GM12878 (cell line): Measurements from ENCODE around the gene PPP1R14D. TPM values are rescaled to one million over a fixed set of nuclear protein-coding genes. Genes with fewer than 3 reads are reported as not detected.

Source experiments
- ATAC-seq: fragments of 200-7000 bp; cut with Tn5 transposase; 3 replicates; pipeline ENCODE4 v1.9.1; 2020; ENCODE audit warnings: mild to moderate bottlenecking, moderate library complexity
- BruUV-seq: library from RNA; stranded (reverse); fragments of 400-500 nt; replicated peaks from 2 replicates; lab custom pipeline; 2021; lab: Mats Ljungman, UMichigan
- CTCF ChIA-PET: fragments of 300-600 bp; sonication (Branson Sonifier 250); formaldehyde crosslinking; extraction: SDS; loops from one replicate; lab custom pipeline; 2021; ENCODE audit warnings: inconsistent platforms; lab: Yijun Ruan, JAX
- POLR2A ChIA-PET: fragments of 350-600 bp; formaldehyde crosslinking; extraction: SDS; loops from one replicate; lab custom pipeline; 2021; ENCODE audit warnings: inconsistent platforms; lab: Charles Lee
- RAD21 ChIA-PET: fragments of 300-600 bp; sonication (Branson Sonifier 250); formaldehyde crosslinking; loops from one replicate; lab custom pipeline; 2023; ENCODE audit warnings: antibody characterized with exemption; ENCODE audit not compliant: unreplicated experiment; lab: Charles Lee
- SMC1A ChIA-PET: fragments of 300-600 bp; sonication (Branson Sonifier 250); formaldehyde crosslinking; loops from one replicate; lab custom pipeline; 2023; ENCODE audit not compliant: unreplicated experiment, uncharacterized antibody; lab: Charles Lee
- DNase-seq: peaks from one replicate; pipeline ENCODE4 v3.0.0-alpha.2; 2011; ENCODE audit warnings: low read depth, low spot score
- FAIRE-seq: peaks from 3 replicates; lab custom pipeline; 2011; peaks lifted over from hg19 to GRCh38; lab: Jason Lieb, UNC
- H2AFZ ChIP-seq: 2 replicates; pipeline ENCODE4 v1.6.0; 2011; ENCODE audit warnings: low read depth, low read length, control low read depth; ENCODE audit not compliant: control insufficient read depth
- H3K27ac ChIP-seq: 2 replicates; pipeline ENCODE4 v1.5.1; 2011; ENCODE audit warnings: control low read depth; ENCODE audit not compliant: control insufficient read depth, insufficient read depth
- H3K27me3 ChIP-seq, 2 experiments: replicated peaks in 1 of 2; 2 replicates each; pipeline versions ENCODE4 v1.6.0 to v1.6.1; 2011; ENCODE audit warnings: low read length in 1 of 2; ENCODE audit not compliant: control insufficient read depth in 2 of 2, insufficient read depth in 2 of 2
- H3K36me3 ChIP-seq, 2 experiments: 2 replicates each; pipeline ENCODE4 v1.5.1; 2011; ENCODE audit warnings: low read length in 1 of 2; ENCODE audit not compliant: control insufficient read depth in 2 of 2, insufficient read depth in 2 of 2
- H3K4me1 ChIP-seq: 2 replicates; pipeline ENCODE4 v1.6.1; 2011; ENCODE audit warnings: mild to moderate bottlenecking, low read length, moderate library complexity, mixed read lengths; ENCODE audit not compliant: control insufficient read depth, insufficient read depth
- H3K4me2 ChIP-seq: 2 replicates; pipeline ENCODE4 v1.6.0; 2011; ENCODE audit warnings: control low read depth; ENCODE audit not compliant: control insufficient read depth, insufficient read depth
- H3K4me3 ChIP-seq: fragments of 200-600 bp; sonication (generic); 2 replicates; pipeline ENCODE4 v1.5.1; 2016
- H3K79me2 ChIP-seq: 2 replicates; pipeline ENCODE4 v1.6.0; 2011; ENCODE audit warnings: low read length; ENCODE audit not compliant: control insufficient read depth, insufficient read depth
- H3K9ac ChIP-seq: 2 replicates; pipeline ENCODE4 v1.8.0; 2011; ENCODE audit warnings: low read length, control low read depth, mixed read lengths; ENCODE audit not compliant: control insufficient read depth, insufficient read depth
- H3K9me3 ChIP-seq: replicated peaks from 3 replicates; pipeline ENCODE4 v1.5.1; 2011; ENCODE audit warnings: mild to moderate bottlenecking, low read length; ENCODE audit not compliant: control insufficient read depth, insufficient read depth
- H4K20me1 ChIP-seq: 2 replicates; pipeline ENCODE4 v1.6.0; 2011; ENCODE audit not compliant: control insufficient read depth, insufficient read depth
- DPF2 ChIP-seq: fragments of 450-650 bp; IDR thresholded peaks from 2 replicates; pipeline ENCODE4 v1.6.1; 2017; ENCODE audit warnings: mild to moderate bottlenecking
- MAX ChIP-seq: IDR thresholded peaks from 2 replicates; pipeline ENCODE4 v1.6.1; 2012; ENCODE audit warnings: low read depth, low read length, improper control_type of control experiment
- PBX3 ChIP-seq: IDR thresholded peaks from 2 replicates; pipeline ENCODE4 v1.6.1; 2011; ENCODE audit warnings: mild to moderate bottlenecking, low read depth, low read length, moderate library complexity; ENCODE audit not compliant: insufficient replicate concordance
- RAD21 ChIP-seq: IDR thresholded peaks from 2 replicates; pipeline ENCODE4 v1.6.1; 2011; ENCODE audit warnings: mild to moderate bottlenecking, low read depth, low read length, moderate library complexity; ENCODE audit not compliant: insufficient read depth
- SKIL ChIP-seq: fragments of 450-650 bp; IDR thresholded peaks from 2 replicates; pipeline ENCODE4 v1.6.1; 2017; ENCODE audit warnings: mild to moderate bottlenecking, low read depth, inconsistent platforms; ENCODE audit not compliant: poor library complexity, severe bottlenecking
- ZBTB4 ChIP-seq: fragments of 450-650 bp; formaldehyde crosslinking; IDR thresholded peaks from 2 replicates; pipeline ENCODE4 v1.4.0; 2022; ENCODE audit warnings: mild to moderate bottlenecking, moderate library complexity
- WGBS: methylation state at CpG from one replicate; pipeline ENCODE4 v1.1.6; 2016; ENCODE audit warnings: low lambda C conversion rate; ENCODE audit not compliant: insufficient replicate concordance, insufficient coverage; ENCODE audit errors: missing lambda C conversion rate; 5-methylcytosine and 5-hydroxymethylcytosine counted together
- in situ Hi-C: fragments of 300-500 bp; cut with MboI; formaldehyde crosslinking; loops from 9 replicates; pipeline ENCODE4 v1.14.3; 2018; ENCODE audit warnings: mixed read lengths
- intact Hi-C: fragments of 100-400 bp; cut with micrococcal nuclease; formaldehyde crosslinking; loops from one replicate; pipeline ENCODE4 v1.14.2; 2022; ENCODE audit not compliant: unreplicated experiment
- polyA plus RNA-seq, 11 experiments: library from polyadenylated mRNA; depleted of rRNA in 4 of 11; unstranded in 6 of 11; stranded (reverse) in 5 of 11; fragments of >200 nt; fragmentation: Nextera tagmentation in 4 of 11; fragmentation: Illumina TruSeq in 1 of 11; extraction: Ambion mirVana in 4 of 11; extraction: Trizol in 1 of 11; gene quantifications; 1 replicate in 1 of 11; 2 replicates in 10 of 11; pipeline versions ENCODE4 v1.2.1 to v1.2.3, GENCODE V29; 2011 to 2016; ENCODE audit warnings: inconsistent platforms in 2 of 11, missing spikeins in 2 of 11, low read depth in 1 of 11
- total RNA-seq, 4 experiments: library from RNA; depleted of rRNA in 3 of 4; stranded (reverse); fragments of >200 nt in 3 of 4; fragmentation: Illumina TruSeq in 1 of 4; extraction: Trizol in 1 of 4; gene quantifications; 2 replicates each; pipeline versions ENCODE4 v1.2.1 to v1.2.3, GENCODE V29; 2013 to 2021
- TF ChIP-seq, protein P1 (sequence below): fragments of 450-650 bp; IDR thresholded peaks from 2 replicates; pipeline ENCODE4 v1.6.1; 2017; ENCODE audit warnings: antibody characterized with exemption, mild to moderate bottlenecking, moderate library complexity
- TF ChIP-seq, protein P2 (sequence below): IDR thresholded peaks from 2 replicates; pipeline ENCODE4 v1.6.1; 2012; ENCODE audit warnings: low read depth, low read length, improper control_type of control experiment

Gene PPP1R14D
- total and polyA plus RNA-seq, 10 of the 15 experiments (the other 5 are each of a cell fraction or from before 2014, with no cell fraction given), result 0.10 TPM; not detected in 9

DNA sequence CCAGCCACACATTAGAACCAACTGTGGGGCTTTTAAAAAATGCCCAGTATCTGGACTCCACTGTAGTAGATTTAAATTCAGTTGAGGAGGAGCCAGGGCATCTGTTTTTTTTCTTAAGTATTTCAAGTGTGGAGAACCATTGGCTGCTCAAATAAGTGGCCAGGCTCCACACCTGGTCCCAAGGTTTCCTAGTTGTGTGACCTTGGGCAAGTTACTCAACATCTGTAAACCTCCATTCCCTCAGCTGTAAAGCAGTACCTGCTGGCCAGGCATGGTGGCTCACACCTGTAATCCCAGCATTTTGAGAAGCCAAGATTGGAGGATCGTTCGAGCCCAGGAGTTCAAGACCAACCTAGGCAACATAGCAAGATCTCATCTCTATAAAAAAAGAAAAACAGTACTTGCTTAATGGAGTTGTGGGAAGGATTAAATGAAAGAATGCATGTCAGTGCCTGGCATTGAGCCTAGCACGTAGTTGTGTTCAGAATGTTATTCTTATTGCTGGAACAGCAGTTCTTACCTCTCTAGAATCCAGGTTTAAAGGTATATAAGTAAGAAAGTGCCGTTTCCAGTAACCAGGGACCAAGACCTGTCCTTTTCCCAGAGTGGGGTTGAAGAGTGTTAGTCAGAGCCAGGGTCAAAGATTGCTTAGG is 2.0 kb downstream of the PPP1R14D start (continued):
- no peak for TF ChIP-seq SKIL

DNA sequence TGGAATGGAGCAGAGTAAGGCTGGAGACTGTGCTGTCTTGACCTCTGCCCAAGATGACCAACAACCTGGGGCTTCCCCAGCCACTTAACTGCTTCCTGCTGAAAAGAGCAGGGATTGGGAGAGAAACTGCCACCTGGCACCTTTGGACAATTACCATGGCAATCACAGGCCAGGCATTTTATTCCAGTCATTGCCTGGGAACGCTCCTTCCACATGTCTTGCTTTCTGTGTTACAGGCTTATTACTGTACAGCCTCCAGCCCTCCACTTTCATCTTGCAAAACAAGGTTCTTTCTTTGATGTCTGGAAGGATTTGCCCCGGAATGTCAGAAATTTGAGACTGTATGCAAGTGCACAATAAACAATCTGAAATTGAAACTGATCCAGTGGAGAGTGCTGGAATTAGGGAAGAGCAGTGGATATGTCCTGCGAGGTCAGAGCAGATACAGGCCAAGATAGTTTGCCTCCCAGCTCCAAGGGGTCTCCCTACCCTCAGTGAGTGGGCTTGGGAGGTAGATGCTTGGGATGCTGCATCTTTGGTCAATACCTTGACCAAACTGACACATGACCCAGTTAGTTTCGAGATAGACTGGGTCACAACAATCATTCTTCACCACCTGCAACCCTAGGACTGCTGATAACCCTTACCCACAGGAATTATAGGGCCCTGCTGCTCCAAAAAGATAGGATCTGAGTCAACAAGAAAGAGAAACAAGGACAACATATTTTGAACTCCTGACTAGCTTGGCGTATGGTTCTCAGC is 2.7 kb downstream of the PPP1R14D start:
- no peak overlapping the region for H2AFZ ChIP-seq
- no peak overlapping the region for H3K4me2 ChIP-seq
- no peaks in the 10 kb centered on the region for H3K36me3 ChIP-seq
- no peaks in the 10 kb centered on the region for H3K9me3 ChIP-seq
- RAD21 ChIA-PET, result no interaction called here
- no peak for FAIRE-seq
- H3K27ac ChIP-seq, result no peak overlapping the region
- no peaks in the 10 kb centered on the region for H3K79me2 ChIP-seq
- 15% methylated on average over 5 of the region's 5 CpGs for WGBS
- no peak for DNase-seq
- no peaks in the 10 kb centered on the region for H3K4me1 ChIP-seq
- H3K9ac ChIP-seq, result no peak overlapping the region
- no TSS peak for BruUV-seq
- CTCF ChIA-PET, result no interaction called here
- intact Hi-C loops (no loop called here), in situ Hi-C loops (no loop called here)
- SMC1A ChIA-PET, result no interaction called here
- H3K27me3 ChIP-seq, result no peaks in the 10 kb centered on the region; a peak in 1 of 4 replicates
- no peak for ATAC-seq
- POLR2A ChIA-PET, result interaction anchor here (0.7 kb wide), 1 partner anchor 32 kb away, joined by 3 read pairs; no protein-coding TSS in a partner anchor
- H3K4me3 ChIP-seq, result no peak overlapping the region
- no peaks in the 10 kb centered on the region for H4K20me1 ChIP-seq
- TF ChIP-seq RAD21 (no peak), DPF2 (no peak), MAX (no peak), ZBTB4 (CRISPR knock-in tag) (no peak), PBX3 (no peak)
- TF ChIP-seq, protein P1, sequence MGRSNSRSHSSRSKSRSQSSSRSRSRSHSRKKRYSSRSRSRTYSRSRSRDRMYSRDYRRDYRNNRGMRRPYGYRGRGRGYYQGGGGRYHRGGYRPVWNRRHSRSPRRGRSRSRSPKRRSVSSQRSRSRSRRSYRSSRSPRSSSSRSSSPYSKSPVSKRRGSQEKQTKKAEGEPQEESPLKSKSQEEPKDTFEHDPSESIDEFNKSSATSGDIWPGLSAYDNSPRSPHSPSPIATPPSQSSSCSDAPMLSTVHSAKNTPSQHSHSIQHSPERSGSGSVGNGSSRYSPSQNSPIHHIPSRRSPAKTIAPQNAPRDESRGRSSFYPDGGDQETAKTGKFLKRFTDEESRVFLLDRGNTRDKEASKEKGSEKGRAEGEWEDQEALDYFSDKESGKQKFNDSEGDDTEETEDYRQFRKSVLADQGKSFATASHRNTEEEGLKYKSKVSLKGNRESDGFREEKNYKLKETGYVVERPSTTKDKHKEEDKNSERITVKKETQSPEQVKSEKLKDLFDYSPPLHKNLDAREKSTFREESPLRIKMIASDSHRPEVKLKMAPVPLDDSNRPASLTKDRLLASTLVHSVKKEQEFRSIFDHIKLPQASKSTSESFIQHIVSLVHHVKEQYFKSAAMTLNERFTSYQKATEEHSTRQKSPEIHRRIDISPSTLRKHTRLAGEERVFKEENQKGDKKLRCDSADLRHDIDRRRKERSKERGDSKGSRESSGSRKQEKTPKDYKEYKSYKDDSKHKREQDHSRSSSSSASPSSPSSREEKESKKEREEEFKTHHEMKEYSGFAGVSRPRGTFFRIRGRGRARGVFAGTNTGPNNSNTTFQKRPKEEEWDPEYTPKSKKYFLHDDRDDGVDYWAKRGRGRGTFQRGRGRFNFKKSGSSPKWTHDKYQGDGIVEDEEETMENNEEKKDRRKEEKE, result no peak
- TF ChIP-seq, protein P2, sequence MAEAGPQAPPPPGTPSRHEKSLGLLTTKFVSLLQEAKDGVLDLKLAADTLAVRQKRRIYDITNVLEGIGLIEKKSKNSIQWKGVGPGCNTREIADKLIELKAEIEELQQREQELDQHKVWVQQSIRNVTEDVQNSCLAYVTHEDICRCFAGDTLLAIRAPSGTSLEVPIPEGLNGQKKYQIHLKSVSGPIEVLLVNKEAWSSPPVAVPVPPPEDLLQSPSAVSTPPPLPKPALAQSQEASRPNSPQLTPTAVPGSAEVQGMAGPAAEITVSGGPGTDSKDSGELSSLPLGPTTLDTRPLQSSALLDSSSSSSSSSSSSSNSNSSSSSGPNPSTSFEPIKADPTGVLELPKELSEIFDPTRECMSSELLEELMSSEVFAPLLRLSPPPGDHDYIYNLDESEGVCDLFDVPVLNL, result no peak
